Ascending aorta (tissue), 2 donors: Measurements from ENCODE around the gene SLC44A3. TPM values are rescaled to one million over a fixed set of nuclear protein-coding genes. Genes with fewer than 3 reads are reported as not detected.

Experiments used
- DNase-seq, 2 donors: peaks; one replicate each; pipeline ENCODE4 v3.0.0-alpha.2; 2019; ENCODE audit warnings: low spot score in 2 of 2
- H3K27ac ChIP-seq, 2 donors: fragments of 200-600 bp; sonication (generic); one replicate each; pipeline ENCODE4 v1.5.1; 2016 to 2017; ENCODE audit warnings: mild to moderate bottlenecking in 1 of 2
- H3K27me3 ChIP-seq: fragments of 200-600 bp; sonication (generic); one replicate; pipeline ENCODE4 v1.5.1; 2017
- H3K36me3 ChIP-seq, 2 donors: fragments of 200-600 bp; sonication (generic); one replicate each; pipeline ENCODE4 v1.5.1; 2016
- H3K4me1 ChIP-seq, 2 donors: fragments of 200-600 bp; sonication (generic); one replicate each; pipeline ENCODE4 v1.5.1; 2016 to 2017; ENCODE audit warnings: mild to moderate bottlenecking in 1 of 2
- H3K4me3 ChIP-seq, 2 donors: fragments of 200-600 bp; sonication (generic); one replicate each; pipeline ENCODE4 v1.5.1; 2016 to 2017; ENCODE audit warnings: mild to moderate bottlenecking in 1 of 2
- H3K9me3 ChIP-seq, 2 donors: fragments of 200-600 bp; sonication (generic); one replicate each; pipeline ENCODE4 v1.5.1; 2016
- intact Hi-C: fragments of 100-400 bp; cut with DNase I; formaldehyde crosslinking; loops from one replicate; pipeline ENCODE4 v1.15.1; 2023
- total RNA-seq: library from RNA; depleted of rRNA; stranded (reverse); fragments of >200 nt; gene quantifications from one replicate; pipeline ENCODE4 v1.1.0, GENCODE V29; 2016
- TF ChIP-seq, protein P1 (sequence below), 3 experiments: fragments of 200-600 bp in 2 of 3; fragments of 450-650 bp in 1 of 3; sonication (generic) in 2 of 3; IDR thresholded peaks; one replicate each; pipeline ENCODE4 v1.5.1; 2016 to 2019; ENCODE audit warnings: antibody characterized with exemption in 3 of 3, mild to moderate bottlenecking in 1 of 3, moderate library complexity in 1 of 3

Gene SLC44A3
- total RNA-seq, 1 donor from 2014 or later, result not detected

DNA sequence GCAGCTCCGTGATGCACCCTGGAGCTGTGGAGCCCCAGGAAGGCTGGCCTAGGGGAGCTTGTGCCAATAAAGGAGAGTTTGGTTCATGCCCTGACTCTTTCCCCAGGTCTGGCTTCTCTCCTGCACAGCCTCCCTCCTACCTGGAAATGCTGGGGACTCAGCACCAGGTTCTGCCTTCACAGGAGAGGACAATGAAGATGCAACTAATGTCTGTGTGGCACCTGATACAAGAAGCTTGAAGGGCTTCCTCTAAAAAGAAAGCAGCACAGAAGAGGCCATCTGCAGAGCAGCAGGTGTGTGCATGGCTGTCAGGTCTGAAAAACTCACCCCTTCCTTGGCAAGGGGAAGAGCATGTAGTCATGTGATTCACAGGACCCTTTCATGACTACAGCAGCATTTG is 43.7 kb upstream of the SLC44A3 start:
- Histone ChIP-seq H3K4me3 (no peak overlapping the region), H3K27me3 (no peaks in the 10 kb centered on the region), H3K9me3 (no peaks in the 10 kb centered on the region), H3K4me1 (no peaks in the 10 kb centered on the region), H3K27ac (no peak overlapping the region), H3K36me3 (no peaks in the 10 kb centered on the region)
- no peak for DNase-seq
- TF ChIP-seq, protein P1, sequence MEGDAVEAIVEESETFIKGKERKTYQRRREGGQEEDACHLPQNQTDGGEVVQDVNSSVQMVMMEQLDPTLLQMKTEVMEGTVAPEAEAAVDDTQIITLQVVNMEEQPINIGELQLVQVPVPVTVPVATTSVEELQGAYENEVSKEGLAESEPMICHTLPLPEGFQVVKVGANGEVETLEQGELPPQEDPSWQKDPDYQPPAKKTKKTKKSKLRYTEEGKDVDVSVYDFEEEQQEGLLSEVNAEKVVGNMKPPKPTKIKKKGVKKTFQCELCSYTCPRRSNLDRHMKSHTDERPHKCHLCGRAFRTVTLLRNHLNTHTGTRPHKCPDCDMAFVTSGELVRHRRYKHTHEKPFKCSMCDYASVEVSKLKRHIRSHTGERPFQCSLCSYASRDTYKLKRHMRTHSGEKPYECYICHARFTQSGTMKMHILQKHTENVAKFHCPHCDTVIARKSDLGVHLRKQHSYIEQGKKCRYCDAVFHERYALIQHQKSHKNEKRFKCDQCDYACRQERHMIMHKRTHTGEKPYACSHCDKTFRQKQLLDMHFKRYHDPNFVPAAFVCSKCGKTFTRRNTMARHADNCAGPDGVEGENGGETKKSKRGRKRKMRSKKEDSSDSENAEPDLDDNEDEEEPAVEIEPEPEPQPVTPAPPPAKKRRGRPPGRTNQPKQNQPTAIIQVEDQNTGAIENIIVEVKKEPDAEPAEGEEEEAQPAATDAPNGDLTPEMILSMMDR (IDR thresholded peaks at IDR 0.05), result no peak
- intact Hi-C loops, result no loop called here

DNA sequence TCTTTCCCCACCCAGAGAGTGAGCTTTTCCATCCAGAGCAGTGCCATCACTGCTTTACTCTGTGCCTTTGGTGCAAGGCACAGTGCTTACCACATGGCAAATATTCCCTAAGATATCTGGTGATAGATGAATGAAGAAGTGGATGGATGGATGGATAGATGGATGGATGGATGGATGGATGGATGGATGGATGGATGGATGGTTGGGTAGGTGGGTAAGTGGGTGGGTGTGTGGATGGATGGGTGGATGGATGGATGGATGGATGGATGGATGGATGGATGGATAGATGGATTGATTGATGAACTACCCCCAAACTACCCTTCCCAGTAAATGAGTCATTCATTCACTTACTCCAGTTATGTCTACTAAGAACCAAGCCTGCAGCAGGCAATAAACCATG is 42.9 kb upstream of the SLC44A3 start:
- TF ChIP-seq, protein P1 (IDR thresholded peaks at IDR 0.05), result no peak
- H3K27me3 ChIP-seq, result no peaks in the 10 kb centered on the region
- no peak overlapping the region for H3K4me3 ChIP-seq
- H3K27ac ChIP-seq, result no peak overlapping the region
- no peak for DNase-seq
- H3K4me1 ChIP-seq, result no peaks in the 10 kb centered on the region
- H3K36me3 ChIP-seq, result no peaks in the 10 kb centered on the region
- H3K9me3 ChIP-seq, result no peaks in the 10 kb centered on the region
- intact Hi-C loops, result no loop called here

DNA sequence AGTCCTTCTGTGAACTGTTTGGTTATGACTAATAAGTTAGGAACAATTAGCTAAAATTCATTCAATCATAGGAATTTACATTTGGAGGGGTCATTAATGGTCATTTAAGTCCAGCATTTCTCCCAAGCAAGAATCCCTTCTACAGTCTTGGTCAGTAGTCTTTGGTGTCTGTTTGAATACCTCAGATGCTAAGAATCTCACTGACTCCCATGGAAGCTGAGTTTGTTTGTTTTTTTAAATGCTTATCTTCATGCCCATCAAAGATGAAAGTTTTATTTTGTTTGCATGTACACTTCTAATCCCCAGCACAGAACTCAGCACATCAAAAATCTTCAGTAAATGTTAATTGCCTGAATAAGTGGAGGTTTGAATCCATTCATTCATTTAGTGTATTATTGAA is 41.3 kb upstream of the SLC44A3 start:
- no peak for DNase-seq
- Histone ChIP-seq H3K27me3 (no peaks in the 10 kb centered on the region), H3K27ac (no peak overlapping the region), H3K4me1 (peaks cover 0 to 5% of the 10 kb centered on the region in 2 donors), H3K36me3 (no peaks in the 10 kb centered on the region), H3K9me3 (no peaks in the 10 kb centered on the region), H3K4me3 (no peak overlapping the region)
- intact Hi-C loops, result no loop called here
- TF ChIP-seq, protein P1 (IDR thresholded peaks at IDR 0.05), result no peak

GRCh38 chr1:94783342-94784189 is 36.6 kb upstream of the SLC44A3 start:
- H3K27ac ChIP-seq, result peak overlapping the region; percentile 85 to 96
- intact Hi-C loops, result loop anchor here (1.0 to 10.0 kb wide), 4 partner anchors 9 to 243 kb away; partner anchors contain the start of gene F3
- H3K9me3 ChIP-seq, result no peaks in the 10 kb centered on the region
- no peaks in the 10 kb centered on the region for H3K36me3 ChIP-seq
- DNase-seq, result peak; percentile 66 to 96
- peak overlapping the region in 1 of 2 donors; percentile 54 for H3K4me3 ChIP-seq
- no peaks in the 10 kb centered on the region for H3K27me3 ChIP-seq
- TF ChIP-seq, protein P1 (IDR thresholded peaks at IDR 0.05), result no peak
- peaks cover 2 to 15% of the 10 kb centered on the region in 2 donors for H3K4me1 ChIP-seq

DNA sequence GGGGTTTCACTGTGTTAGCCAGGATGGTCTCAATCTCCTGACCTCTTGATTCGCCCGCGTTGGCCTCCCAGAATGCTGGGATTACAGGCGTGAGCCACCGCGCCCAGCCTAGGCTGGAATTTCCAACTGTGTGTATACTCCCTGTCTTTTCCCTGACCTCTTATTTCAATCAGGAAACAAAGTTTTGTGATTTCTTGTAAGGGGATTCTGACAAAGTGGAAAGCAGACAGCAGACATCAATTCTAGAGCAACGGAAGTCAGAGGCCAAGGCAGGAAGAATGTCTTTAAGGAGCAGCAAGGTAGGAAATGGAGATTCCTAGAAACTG is 36.0 kb upstream of the SLC44A3 start:
- peak overlapping the region in 1 of 2 donors; percentile 54 for H3K4me3 ChIP-seq
- H3K27ac ChIP-seq, result peak overlapping the region; percentile 85 to 96

More for the DNA sequence above, 36.0 kb upstream of the SLC44A3 start:
- H3K27me3 ChIP-seq, result no peaks in the 10 kb centered on the region
- no peaks in the 10 kb centered on the region for H3K9me3 ChIP-seq
- TF ChIP-seq, protein P1 (IDR thresholded peaks at IDR 0.05), result no peak
- no peaks in the 10 kb centered on the region for H3K36me3 ChIP-seq
- intact Hi-C loops, result loop anchor here (2.0 to 10.0 kb wide), 2 partner anchors 129 to 243 kb away; partner anchors contain the start of gene F3
- H3K4me1 ChIP-seq, result peaks cover 2 to 15% of the 10 kb centered on the region in 2 donors
- DNase-seq, result no peak
